Karpas-422 (cell line): ENCODE results near the gene ATP2C2. TPM values are rescaled to one million over a fixed set of nuclear protein-coding genes. Genes with fewer than 3 reads are reported as not detected.

ENCODE experiments used
- DNase-seq: peaks from one replicate; pipeline ENCODE4 v3.0.0-alpha.2; 2015
- H2AFZ ChIP-seq: fragments of 200-600 bp; sonication (generic); 2 replicates; pipeline ENCODE4 v1.6.1; 2014; ENCODE audit warnings: antibody characterized with exemption, low read length, mixed read lengths
- H3K27ac ChIP-seq: fragments of 200-600 bp; sonication (generic); 2 replicates; pipeline ENCODE4 v1.5.1; 2014; ENCODE audit warnings: mild to moderate bottlenecking, low read length, moderate library complexity
- H3K27me3 ChIP-seq: fragments of 200-600 bp; sonication (generic); 2 replicates; pipeline ENCODE4 v1.6.1; 2014; ENCODE audit warnings: low read length, mixed read lengths
- H3K36me3 ChIP-seq: fragments of 200-600 bp; sonication (generic); 2 replicates; pipeline ENCODE4 v1.6.1; 2014; ENCODE audit warnings: low read length, mixed read lengths; ENCODE audit not compliant: insufficient read depth
- H3K4me1 ChIP-seq: fragments of 200-600 bp; sonication (generic); 2 replicates; pipeline ENCODE4 v1.6.1; 2014; ENCODE audit warnings: mild to moderate bottlenecking, low read length, mixed read lengths
- H3K4me2 ChIP-seq: fragments of 200-600 bp; sonication (generic); 2 replicates; pipeline ENCODE4 v1.6.1; 2014; ENCODE audit warnings: low read length, low read depth, mild to moderate bottlenecking; ENCODE audit not compliant: poor library complexity, severe bottlenecking
- H3K4me3 ChIP-seq: fragments of 200-600 bp; sonication (generic); 2 replicates; pipeline ENCODE4 v1.5.1; 2014; ENCODE audit warnings: mild to moderate bottlenecking, antibody characterized with exemption, low read length, mixed read lengths
- H3K79me2 ChIP-seq: fragments of 200-600 bp; sonication (generic); 2 replicates; pipeline ENCODE4 v1.6.1; 2014; ENCODE audit warnings: mild to moderate bottlenecking, low read length, mixed read lengths
- H3K9ac ChIP-seq: fragments of 200-600 bp; sonication (generic); 2 replicates; pipeline ENCODE4 v1.6.0; 2014; ENCODE audit warnings: low read length
- H3K9me2 ChIP-seq: fragments of 200-600 bp; sonication (generic), shearing (Covaris generic); replicated peaks from 2 replicates; pipeline ENCODE4 v1.6.0; 2014; ENCODE audit warnings: mild to moderate bottlenecking, low read length, moderate library complexity; ENCODE audit not compliant: insufficient read depth
- H3K9me3 ChIP-seq: fragments of 300-700, 200-600 bp; sonication (generic); 2 replicates; pipeline ENCODE4 v1.6.1; 2014; ENCODE audit warnings: low read length, mixed read lengths
- H4K20me1 ChIP-seq: fragments of 200-600 bp; sonication (generic); 2 replicates; pipeline ENCODE4 v1.6.1; 2014; ENCODE audit warnings: mild to moderate bottlenecking, antibody characterized with exemption, low read length, low read depth; ENCODE audit not compliant: insufficient read depth
- total RNA-seq: library from RNA; depleted of rRNA; stranded (reverse); fragments of >200 nt; shearing (Covaris generic); gene quantifications from 2 replicates; pipeline ENCODE4 v1.2.3, GENCODE V29; 2014; ENCODE audit warnings: low replicate concordance

The ATP2C2 gene
- total RNA-seq, 1 experiment from 2014 or later: not detected

DNA sequence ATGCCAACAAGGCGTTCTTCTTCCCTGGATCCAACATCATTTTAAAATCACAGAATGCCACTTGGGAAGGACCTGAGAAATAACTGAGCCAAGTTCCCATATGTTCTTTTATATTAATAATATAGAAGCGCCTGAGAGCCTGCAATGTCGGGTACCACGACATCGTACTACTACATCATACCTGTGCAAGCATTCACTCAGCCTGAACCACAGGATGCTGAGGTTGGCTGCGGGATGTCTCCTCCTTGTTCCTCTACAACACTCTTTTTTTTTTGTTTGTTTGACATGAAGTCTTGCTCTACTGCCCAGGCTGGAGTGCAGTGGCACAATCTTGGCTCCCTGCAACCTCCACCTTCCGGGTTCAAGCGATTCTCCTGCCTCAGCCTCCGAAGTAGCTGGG lies 2.1 kb upstream of the ATP2C2 start:
- H3K4me2 ChIP-seq: no peak overlapping the region
- no peak overlapping the region for H3K27ac ChIP-seq
- no peaks in the 10 kb centered on the region for H3K9me3 ChIP-seq
- H3K4me1 ChIP-seq: no peaks in the 10 kb centered on the region
- H4K20me1 ChIP-seq: no peaks in the 10 kb centered on the region
- no peaks in the 10 kb centered on the region for H3K27me3 ChIP-seq
- H3K9ac ChIP-seq: no peak overlapping the region
- H3K79me2 ChIP-seq: no peaks in the 10 kb centered on the region
- DNase-seq: no peak
- no peak overlapping the region for H3K4me3 ChIP-seq
- H2AFZ ChIP-seq: no peak overlapping the region
- no peaks in the 10 kb centered on the region for H3K9me2 ChIP-seq
- no peaks in the 10 kb centered on the region for H3K36me3 ChIP-seq

DNA sequence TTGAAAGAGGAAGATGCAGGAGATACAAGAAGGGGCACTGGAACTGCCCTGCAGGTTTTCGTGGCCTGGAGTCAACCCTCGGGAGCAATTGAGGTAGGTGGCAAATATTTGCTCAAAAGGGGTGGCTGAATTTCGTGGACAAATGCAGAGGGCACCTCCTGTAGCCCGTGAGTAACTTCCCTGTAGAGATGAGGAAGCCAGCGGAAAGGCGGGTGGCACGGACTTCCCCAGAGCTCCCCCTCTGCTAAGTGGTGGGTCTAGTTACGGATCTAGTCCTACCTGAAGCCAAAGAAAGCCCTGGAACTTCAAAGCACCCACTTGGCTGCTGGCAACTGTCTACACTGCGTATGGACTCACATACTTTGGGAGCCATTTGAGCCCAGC lies 1.0 kb upstream of the ATP2C2 start:
- H3K4me3 ChIP-seq: no peak overlapping the region
- H4K20me1 ChIP-seq: no peaks in the 10 kb centered on the region
- DNase-seq: no peak
- no peak overlapping the region for H3K27ac ChIP-seq
- H3K4me1 ChIP-seq: no peaks in the 10 kb centered on the region
- no peaks in the 10 kb centered on the region for H3K79me2 ChIP-seq
- H3K9me3 ChIP-seq: no peaks in the 10 kb centered on the region
- H2AFZ ChIP-seq: no peak overlapping the region
- H3K9me2 ChIP-seq: no peaks in the 10 kb centered on the region
- no peaks in the 10 kb centered on the region for H3K36me3 ChIP-seq
- H3K4me2 ChIP-seq: no peak overlapping the region
- H3K27me3 ChIP-seq: no peaks in the 10 kb centered on the region
- H3K9ac ChIP-seq: no peak overlapping the region

DNA sequence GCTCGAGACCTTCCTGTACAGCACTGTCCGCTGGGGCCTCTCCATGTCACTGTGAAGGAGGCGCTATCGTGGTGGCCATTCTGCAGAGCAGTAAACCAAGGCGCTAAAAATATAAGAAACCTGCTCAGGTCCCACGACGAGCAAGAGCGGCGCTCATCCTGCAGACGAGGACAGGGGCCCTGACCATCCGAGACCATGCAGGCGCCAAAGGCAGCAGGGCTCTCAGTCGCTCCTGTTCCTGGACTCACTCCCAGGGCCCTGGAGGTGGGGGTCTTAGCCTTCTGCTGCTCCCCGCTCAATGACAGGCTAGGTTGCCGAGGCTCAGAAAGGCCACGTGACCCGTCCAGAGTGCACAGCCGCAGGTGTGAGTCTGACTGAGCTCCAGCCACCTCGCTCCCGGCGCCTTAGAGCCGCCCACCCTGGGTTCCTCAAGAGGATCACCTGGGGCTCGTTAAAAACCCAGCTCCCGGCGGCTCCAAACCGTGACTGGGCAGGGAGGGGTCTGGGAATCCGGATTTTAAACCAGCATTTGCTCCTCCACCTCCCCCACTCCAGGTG lies 509 bp upstream of the ATP2C2 start:
- H3K9ac ChIP-seq: no peak overlapping the region
- H4K20me1 ChIP-seq: no peaks in the 10 kb centered on the region
- no peak overlapping the region for H3K4me3 ChIP-seq
- H2AFZ ChIP-seq: no peak overlapping the region
- no peak overlapping the region for H3K4me2 ChIP-seq
- H3K9me3 ChIP-seq: no peaks in the 10 kb centered on the region
- no peaks in the 10 kb centered on the region for H3K4me1 ChIP-seq
- DNase-seq: no peak
- H3K27ac ChIP-seq: no peak overlapping the region
- no peaks in the 10 kb centered on the region for H3K27me3 ChIP-seq
- H3K79me2 ChIP-seq: no peaks in the 10 kb centered on the region
- no peaks in the 10 kb centered on the region for H3K9me2 ChIP-seq
- no peaks in the 10 kb centered on the region for H3K36me3 ChIP-seq

DNA sequence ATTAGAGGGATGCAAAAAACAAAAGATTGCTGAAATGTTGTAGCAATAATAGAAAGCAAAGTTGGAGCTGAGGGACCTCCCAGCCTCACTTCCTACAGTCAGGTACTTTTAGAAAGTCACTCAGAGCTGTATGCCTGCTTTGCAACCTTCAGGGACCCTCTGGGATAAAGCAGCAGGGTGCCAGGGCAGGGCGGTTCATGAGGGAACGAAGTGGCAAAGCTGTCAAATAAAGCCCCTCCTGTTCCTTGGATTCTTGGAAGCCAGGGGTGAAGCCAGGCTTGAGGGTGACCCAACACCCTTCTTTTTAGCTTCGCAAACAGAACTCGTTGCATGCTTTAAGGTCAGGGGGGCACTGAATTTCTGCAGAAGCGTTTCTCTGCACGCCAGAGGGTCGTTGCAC lies 767 bp downstream of the ATP2C2 start:
- Histone ChIP-seq H3K27ac (no peak overlapping the region), H3K4me2 (no peak overlapping the region), H2AFZ (no peak overlapping the region), H3K36me3 (no peaks in the 10 kb centered on the region), H3K79me2 (no peaks in the 10 kb centered on the region), H3K9me2 (no peaks in the 10 kb centered on the region), H3K9ac (no peak overlapping the region), H3K27me3 (no peaks in the 10 kb centered on the region), H3K9me3 (no peaks in the 10 kb centered on the region), H3K4me1 (no peaks in the 10 kb centered on the region), H3K4me3 (no peak overlapping the region), H4K20me1 (no peaks in the 10 kb centered on the region)
- no peak for DNase-seq

DNA sequence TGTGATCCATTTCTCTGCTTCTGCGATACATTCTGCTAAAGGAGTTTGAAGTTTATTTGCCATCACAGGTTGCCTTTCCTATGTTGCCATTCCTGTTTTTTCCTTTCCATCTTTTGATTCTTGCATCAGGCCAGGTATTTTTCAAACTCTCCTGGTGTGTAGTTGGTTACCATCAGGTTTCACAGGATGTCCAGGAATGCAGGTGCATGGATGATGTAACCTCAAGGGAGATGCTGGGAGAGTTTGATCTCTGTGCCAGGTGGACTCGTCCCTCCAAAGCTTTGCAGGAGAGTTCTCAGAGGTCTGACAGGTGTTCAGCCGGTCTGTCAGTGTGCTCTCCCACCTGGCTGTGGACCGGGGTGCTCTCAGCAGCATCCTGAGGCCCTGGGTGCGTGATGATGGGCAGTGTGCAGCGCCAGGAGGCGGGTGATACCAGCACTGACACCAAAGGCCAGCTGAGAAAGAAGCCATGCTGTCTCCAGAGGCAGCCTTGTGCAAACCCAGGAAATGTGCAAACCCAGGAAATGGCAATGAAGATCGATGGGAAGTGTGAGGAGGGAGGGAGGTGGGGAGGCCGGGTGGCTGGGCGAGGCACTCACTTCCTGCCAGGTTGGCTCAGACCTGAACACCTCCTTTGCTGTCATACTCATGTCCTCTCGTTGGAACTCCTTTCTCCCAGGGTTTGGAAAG lies 1.7 kb downstream of the ATP2C2 start:
- no peak overlapping the region for H2AFZ ChIP-seq
- no peak for DNase-seq

DNA sequence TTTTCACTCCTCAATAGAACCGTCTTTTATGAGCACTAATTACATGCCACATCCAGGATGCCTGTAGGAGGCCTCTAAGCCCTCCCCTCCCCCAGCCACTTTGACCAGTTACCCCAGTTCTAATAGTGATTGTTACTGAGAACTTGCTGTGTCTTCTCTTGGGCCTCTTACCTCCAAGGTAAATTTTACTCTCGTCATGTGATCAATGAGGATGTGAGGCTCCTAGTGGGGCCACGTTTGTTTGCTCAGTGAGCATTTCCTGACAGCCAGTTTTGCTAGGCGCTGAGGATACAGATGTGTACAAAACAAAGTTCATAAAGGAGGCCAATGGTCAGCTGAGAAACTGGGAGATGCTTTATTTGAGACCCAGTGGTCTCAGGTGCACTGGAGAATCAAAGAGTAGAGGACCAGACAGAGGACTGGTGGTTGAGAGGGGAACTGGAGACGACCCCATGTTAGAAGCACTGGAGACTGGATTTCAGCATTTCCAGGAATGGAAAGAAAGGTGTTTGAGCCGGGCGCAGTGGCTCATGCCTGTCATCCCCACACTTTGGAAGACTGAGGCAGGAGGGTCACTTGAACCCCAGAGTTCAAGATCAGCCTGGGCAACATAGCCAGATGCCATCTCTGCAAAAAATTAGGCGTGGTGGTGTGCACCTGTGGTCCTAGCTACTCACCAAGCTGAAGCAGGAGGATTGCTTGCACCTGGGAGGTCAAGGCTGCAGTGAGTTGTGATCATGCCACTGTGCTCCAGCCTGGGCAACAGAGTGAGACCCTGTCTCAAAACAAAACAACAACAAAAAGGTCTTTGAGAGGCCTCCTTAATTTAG lies 2.6 kb downstream of the ATP2C2 start:
- Histone ChIP-seq H3K27ac (no peak overlapping the region), H2AFZ (no peak overlapping the region), H3K9me3 (no peaks in the 10 kb centered on the region), H3K4me1 (no peaks in the 10 kb centered on the region), H3K36me3 (no peaks in the 10 kb centered on the region), H3K4me2 (no peak overlapping the region), H4K20me1 (no peaks in the 10 kb centered on the region), H3K79me2 (no peaks in the 10 kb centered on the region), H3K9ac (no peak overlapping the region), H3K9me2 (no peaks in the 10 kb centered on the region), H3K27me3 (no peaks in the 10 kb centered on the region), H3K4me3 (no peak overlapping the region)
- no peak for DNase-seq

More for the DNA sequence above, 1.7 kb downstream of the ATP2C2 start:
- Histone ChIP-seq H3K4me3 (no peak overlapping the region), H3K27me3 (no peaks in the 10 kb centered on the region), H3K27ac (no peak overlapping the region), H4K20me1 (no peaks in the 10 kb centered on the region), H3K4me1 (no peaks in the 10 kb centered on the region), H3K9me2 (no peaks in the 10 kb centered on the region), H3K36me3 (no peaks in the 10 kb centered on the region), H3K79me2 (no peaks in the 10 kb centered on the region), H3K4me2 (no peak overlapping the region), H3K9me3 (no peaks in the 10 kb centered on the region), H3K9ac (no peak overlapping the region)

DNA sequence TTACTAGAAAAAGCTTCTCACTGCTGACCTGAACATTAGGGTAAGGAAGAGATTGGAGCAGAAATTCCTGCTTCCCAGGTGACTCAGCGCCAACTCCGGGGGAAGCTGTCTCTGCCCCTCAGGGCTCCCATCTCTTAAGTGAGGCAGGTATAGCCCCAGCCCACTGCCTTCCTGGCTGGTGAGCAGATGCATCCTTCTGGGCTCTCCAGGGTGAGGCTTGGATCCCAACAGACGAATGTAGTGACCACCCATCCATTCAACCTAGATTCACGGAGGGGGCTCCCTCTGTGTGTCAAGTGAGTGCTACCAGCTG lies 3.2 kb downstream of the ATP2C2 start:
- Histone ChIP-seq H3K79me2 (no peaks in the 10 kb centered on the region), H4K20me1 (no peaks in the 10 kb centered on the region), H3K4me3 (no peak overlapping the region), H3K27ac (no peak overlapping the region), H3K27me3 (no peaks in the 10 kb centered on the region), H3K36me3 (no peaks in the 10 kb centered on the region), H3K9me2 (no peaks in the 10 kb centered on the region), H3K4me2 (no peak overlapping the region), H3K9ac (no peak overlapping the region), H3K9me3 (no peaks in the 10 kb centered on the region), H3K4me1 (no peaks in the 10 kb centered on the region), H2AFZ (no peak overlapping the region)
- no peak for DNase-seq

DNA sequence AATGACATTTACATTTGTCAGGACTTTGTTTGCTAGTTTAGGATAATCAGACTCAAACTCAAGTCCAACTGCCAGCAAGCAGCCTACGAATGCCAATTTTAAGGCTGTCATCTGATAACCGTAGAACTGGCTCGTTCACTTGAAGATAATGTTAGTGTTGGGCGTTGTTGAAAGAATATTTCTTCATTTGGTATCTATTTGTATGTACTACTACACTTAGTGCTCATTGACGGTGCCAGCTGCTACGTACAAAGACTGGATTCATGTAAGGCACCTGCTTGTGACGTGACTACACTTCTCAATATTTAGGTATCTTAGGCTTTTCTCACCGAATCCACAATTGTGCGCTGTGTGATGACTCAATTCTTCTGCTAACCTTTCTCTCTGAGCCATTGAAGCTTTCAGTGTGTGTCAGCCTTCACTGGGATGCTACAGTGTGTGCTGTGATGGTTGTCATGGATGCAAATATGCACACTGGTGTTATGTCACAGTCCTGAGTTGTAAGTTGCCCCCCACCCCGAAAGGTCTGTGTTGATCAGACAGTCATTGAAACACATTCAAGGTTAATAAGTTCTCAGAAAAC lies 5.7 kb downstream of the ATP2C2 start:
- H3K9me3 ChIP-seq: no peaks in the 10 kb centered on the region
- DNase-seq: no peak

More for the DNA sequence above, 5.7 kb downstream of the ATP2C2 start:
- Histone ChIP-seq H3K9me2 (no peaks in the 10 kb centered on the region), H3K4me3 (no peak overlapping the region), H3K4me2 (no peak overlapping the region), H4K20me1 (no peaks in the 10 kb centered on the region), H3K36me3 (no peaks in the 10 kb centered on the region), H3K4me1 (no peaks in the 10 kb centered on the region), H3K27ac (no peak overlapping the region), H3K79me2 (no peaks in the 10 kb centered on the region), H2AFZ (no peak overlapping the region), H3K27me3 (no peaks in the 10 kb centered on the region), H3K9ac (no peak overlapping the region)
